GM21515 (cell line): ENCODE data around the gene CDIP1.

Source experiments
- ATAC-seq: cut with Tn5 transposase; IDR thresholded peaks from one replicate; pipeline ENCODE4 v1.9.1; 2021; ENCODE audit not compliant: unreplicated experiment

CDIP1 gene

GRCh38 chr16:4460936-4461249 is 77.7 kb downstream of the CDIP1 start:
- no peak for ATAC-seq
